ENCODE data around the gene FSHR. TPM values are rescaled to one million over a fixed set of nuclear protein-coding genes. Genes with fewer than 3 reads are reported as not detected.

FSHR gene
- total RNA-seq, 1 donor from 2014 or later: not detected

- no peaks in the 10 kb centered on the region for H3K36me3 ChIP-seq (ENCODE audit: control insufficient read depth, insufficient read depth, low read length)
- H3K27me3 ChIP-seq (ENCODE audit: control insufficient read depth, insufficient read depth, low read length): no peaks in the 10 kb centered on the region
- no peak for TF ChIP-seq CTCF (IDR thresholded peaks at IDR 0.05; ENCODE audit: insufficient read depth, low read length, poor library complexity, severe bottlenecking)
- DNase-seq (ENCODE audit: low read depth): no peak
- H3K4me3 ChIP-seq (ENCODE audit: low read depth, low read length): no peak overlapping the region
Observed at GRCh38 chr2:49146401-49146800, 7.9 kb downstream of the FSHR start.

- no peak for TF ChIP-seq CTCF (IDR thresholded peaks at IDR 0.05; ENCODE audit: insufficient read depth, low read length, poor library complexity, severe bottlenecking)
- no peak for DNase-seq (ENCODE audit: low read depth)
Observed at GRCh38 chr2:49131801-49132200, 22.5 kb downstream of the FSHR start.

GRCh38 chr2:49129034-49129433 is 25.3 kb downstream of the FSHR start:
- no peak overlapping the region for H3K4me3 ChIP-seq (ENCODE audit: low read depth, low read length)
- H3K36me3 ChIP-seq (ENCODE audit: control insufficient read depth, insufficient read depth, low read length): no peaks in the 10 kb centered on the region
- H3K27me3 ChIP-seq (ENCODE audit: control insufficient read depth, insufficient read depth, low read length): no peaks in the 10 kb centered on the region
- DNase-seq (ENCODE audit: low read depth): no peak
- no peak for TF ChIP-seq CTCF (IDR thresholded peaks at IDR 0.05; ENCODE audit: insufficient read depth, low read length, poor library complexity, severe bottlenecking)

More at GRCh38 chr2:49131801-49132200, 22.5 kb downstream of the FSHR start:
- Histone ChIP-seq H3K27me3 (ENCODE audit: control insufficient read depth, insufficient read depth, low read length) (no peaks in the 10 kb centered on the region), H3K4me3 (ENCODE audit: low read depth, low read length) (no peak overlapping the region), H3K36me3 (ENCODE audit: control insufficient read depth, insufficient read depth, low read length) (no peaks in the 10 kb centered on the region)

GRCh38 chr2:49123600-49123999 is 30.7 kb downstream of the FSHR start:
- Histone ChIP-seq H3K27me3 (ENCODE audit: control insufficient read depth, insufficient read depth, low read length) (no peaks in the 10 kb centered on the region), H3K4me3 (ENCODE audit: low read depth, low read length) (no peak overlapping the region), H3K36me3 (ENCODE audit: control insufficient read depth, insufficient read depth, low read length) (no peaks in the 10 kb centered on the region)
- TF ChIP-seq CTCF (IDR thresholded peaks at IDR 0.05; ENCODE audit: insufficient read depth, low read length, poor library complexity, severe bottlenecking): no peak
- no peak for DNase-seq (ENCODE audit: low read depth)

- TF ChIP-seq CTCF (IDR thresholded peaks at IDR 0.05; ENCODE audit: insufficient read depth, low read length, poor library complexity, severe bottlenecking): no peak
- Histone ChIP-seq H3K36me3 (ENCODE audit: control insufficient read depth, insufficient read depth, low read length) (no peaks in the 10 kb centered on the region), H3K27me3 (ENCODE audit: control insufficient read depth, insufficient read depth, low read length) (no peaks in the 10 kb centered on the region), H3K4me3 (ENCODE audit: low read depth, low read length) (no peak overlapping the region)
- no peak for DNase-seq (ENCODE audit: low read depth)
Observed at GRCh38 chr2:49122107-49122506, 32.2 kb downstream of the FSHR start.

- no peak overlapping the region for H3K4me3 ChIP-seq (ENCODE audit: low read depth, low read length)
- no peak for DNase-seq (ENCODE audit: low read depth)
- H3K27me3 ChIP-seq (ENCODE audit: control insufficient read depth, insufficient read depth, low read length): no peaks in the 10 kb centered on the region
- no peaks in the 10 kb centered on the region for H3K36me3 ChIP-seq (ENCODE audit: control insufficient read depth, insufficient read depth, low read length)
- TF ChIP-seq CTCF (IDR thresholded peaks at IDR 0.05; ENCODE audit: insufficient read depth, low read length, poor library complexity, severe bottlenecking): no peak
Observed at GRCh38 chr2:49113046-49113445, 41.3 kb downstream of the FSHR start.
